GM19455 (cell line): ENCODE results near the gene SEPSECS.
"Not testable (repeated sequence)": the region's sequence is repeated elsewhere in the genome, so short reads cannot be mapped to it uniquely, and the experiment has no call there.

Experiments
- ATAC-seq: cut with Tn5 transposase; IDR thresholded peaks from one replicate; pipeline ENCODE4 v1.9.1; 2021; ENCODE audit not compliant: unreplicated experiment

Gene SEPSECS

GRCh38 chr4:25085671-25086070, 74.6 kb downstream of the SEPSECS start:
- no peak for ATAC-seq

- ATAC-seq: not testable (repeated sequence)
These were observed 76.8 kb downstream of the SEPSECS start for GRCh38 chr4:25083441-25083840.

- ATAC-seq: no peak
These were observed 78.3 kb downstream of the SEPSECS start for GRCh38 chr4:25081866-25082471.

GRCh38 chr4:25080571-25080970, 79.7 kb downstream of the SEPSECS start:
- ATAC-seq: no peak

GRCh38 chr4:25078523-25078922, 81.7 kb downstream of the SEPSECS start:
- no peak for ATAC-seq

- no peak for ATAC-seq
These were observed 83.4 kb downstream of the SEPSECS start for GRCh38 chr4:25076625-25077398.

- no peak for ATAC-seq
These were observed 84.4 kb downstream of the SEPSECS start for GRCh38 chr4:25075851-25076250.

- no peak for ATAC-seq
These were observed 85.1 kb downstream of the SEPSECS start for GRCh38 chr4:25075129-25075528.

- ATAC-seq: no peak
These were observed 89.7 kb downstream of the SEPSECS start for GRCh38 chr4:25070545-25070944.
